Mucosa of descending colon (tissue), 3 donors: ENCODE results near the gene NPAS1. TPM values are rescaled to one million over a fixed set of nuclear protein-coding genes. Genes with fewer than 3 reads are reported as not detected.

Experiments used
- ATAC-seq: fragments of 200-7000 bp; cut with Tn5 transposase; one replicate; pipeline ENCODE4 v1.9.1; 2020; ENCODE audit warnings: mild to moderate bottlenecking, moderate library complexity
- DNase-seq, 3 donors: peaks; one replicate each; pipeline ENCODE4 v3.0.0-alpha.2; 2020
- H3K36me3 ChIP-seq: fragments of 200-600 bp; one replicate; pipeline ENCODE4 v1.8.0; 2021; ENCODE audit warnings: low read depth, mild to moderate bottlenecking
- H3K4me1 ChIP-seq: fragments of 200-600 bp; one replicate; pipeline ENCODE4 v1.8.0; 2021; ENCODE audit warnings: low read depth, mild to moderate bottlenecking
- H3K4me3 ChIP-seq: fragments of 200-600 bp; one replicate; pipeline ENCODE4 v1.8.0; 2021; ENCODE audit warnings: mild to moderate bottlenecking
- H3K9me3 ChIP-seq: fragments of 200-600 bp; one replicate; pipeline ENCODE4 v1.8.0; 2021; ENCODE audit warnings: mild to moderate bottlenecking
- CTCF ChIP-seq: fragments of 200-600 bp; IDR thresholded peaks from one replicate; pipeline ENCODE4 v1.8.0; 2022; ENCODE audit warnings: antibody characterized with exemption, mild to moderate bottlenecking
- intact Hi-C, 2 donors: fragments of 100-400 bp; cut with DNase I in 1 of 2; cut with micrococcal nuclease in 1 of 2; formaldehyde crosslinking; loops; one replicate each; pipeline versions ENCODE4 v1.11.0 to v1.11.1; 2022; cut with DNase I, micrococcal nuclease
- long read RNA-seq, 2 donors: library from polyadenylated mRNA; unstranded; transcript quantifications; one replicate each; pipeline ENCODE4 v2.0.0, GENCODE V29; 2019 to 2021
- total RNA-seq, 3 donors: library from RNA; stranded (reverse); fragmentation: NEBNext Ultra II Directional in 2 of 3; extraction: Animal tissue kit (Norgen Biotek cat#: 25700) in 2 of 3; gene quantifications; one replicate each; pipeline versions ENCODE4 v1.2.1 to v1.2.4, GENCODE V29; 2021 to 2023
- donor health status: DM: no; HTN: no; CAD: no; lungs with moderate emphysema.
- donor health status: DM: no; HTN: no; CAD: no.
- donor health status: DM: no; HTN: yes; CAD: no.

NPAS1 gene
- 1 to 10 TPM in 1 of 3 donors, under 1 TPM in 1, not detected in 1; 0.31 to 1.1 TPM for total RNA-seq
- long read RNA-seq, donor 1, partial matches to known transcripts, result 0 of 1 reads
- long read RNA-seq, donor 1, other reads (novel, unspliced or antisense), result 1 of 1 reads
- long read RNA-seq, donor 2, partial matches to known transcripts, result 1 of 2 reads
- long read RNA-seq, donor 2, other reads (novel, unspliced or antisense), result 1 of 2 reads

GRCh38 chr19:47019431-47020041, at the start of gene NPAS1:
TSS of gene NPAS1 (plus strand) at chr19:47019837. CDS start at chr19:47021048, 1,211 bp downstream.
- no peaks in the 10 kb centered on the region for H3K9me3 ChIP-seq
- DNase-seq, result no peak
- no peak for TF ChIP-seq CTCF
- peak; percentile 38 for ATAC-seq
- H3K4me1 ChIP-seq, result peaks cover 21% of the 10 kb centered on the region
- no peaks in the 10 kb centered on the region for H3K36me3 ChIP-seq
- no peak within 1 kb of the TSS for H3K4me3 ChIP-seq
- intact Hi-C loops, result no loop called here

- no peak for TF ChIP-seq CTCF
- H3K9me3 ChIP-seq, result no peaks in the 10 kb centered on the region
- intact Hi-C loops, result no loop called here
- no peaks in the 10 kb centered on the region for H3K36me3 ChIP-seq
- no peak overlapping the region for H3K4me3 ChIP-seq
- DNase-seq (no peak), ATAC-seq (no peak)
- H3K4me1 ChIP-seq, result peaks cover 21% of the 10 kb centered on the region
These were observed 48.8 kb upstream of the NPAS1 start for GRCh38 chr19:46970815-46971214.

- intact Hi-C loops, result no loop called here
- ATAC-seq, result no peak
These were observed 47.3 kb upstream of the NPAS1 start for GRCh38 chr19:46972311-46972710.

GRCh38 chr19:46974181-46974580, 45.5 kb upstream of the NPAS1 start:
- Histone ChIP-seq H3K4me1 (peaks cover 29% of the 10 kb centered on the region), H3K9me3 (no peaks in the 10 kb centered on the region), H3K4me3 (no peak overlapping the region), H3K36me3 (no peaks in the 10 kb centered on the region)
- TF ChIP-seq CTCF, result no peak
- intact Hi-C loops, result no loop called here
- DNase-seq, result no peak
- ATAC-seq, result no peak

More at GRCh38 chr19:46972311-46972710, 47.3 kb upstream of the NPAS1 start:
- no peak for TF ChIP-seq CTCF
- DNase-seq, result peak in 1 of 3 donors; percentile 32
- Histone ChIP-seq H3K36me3 (no peaks in the 10 kb centered on the region), H3K4me1 (peaks cover 30% of the 10 kb centered on the region), H3K4me3 (no peak overlapping the region), H3K9me3 (no peaks in the 10 kb centered on the region)

GRCh38 chr19:46975011-46975924, 44.4 kb upstream of the NPAS1 start:
- intact Hi-C loops, result no loop called here
- no peaks in the 10 kb centered on the region for H3K9me3 ChIP-seq
- DNase-seq, result peak in 1 of 3 donors; percentile 21
- peaks cover 29% of the 10 kb centered on the region for H3K4me1 ChIP-seq
- TF ChIP-seq CTCF, result no peak
- H3K36me3 ChIP-seq, result no peaks in the 10 kb centered on the region
- no peak overlapping the region for H3K4me3 ChIP-seq
- ATAC-seq, result no peak
